Natural killer cell treated with Interleukin-12 subunit alpha and Interleukin-12 subunit beta and Interleukin-15 and Interleukin-18, amount 100 ng/mL, for 72 hours (primary cell): Measurements from ENCODE around the gene STS. TPM values are rescaled to one million over a fixed set of nuclear protein-coding genes. Genes with fewer than 3 reads are reported as not detected.

ENCODE experiments used
- ATAC-seq, 2 donors: fragments of 150-1000 bp; cut with Tn5 transposase in 1 of 2; sonication (Bioruptor Pico), chemical (Tn5 transposase) in 1 of 2; 2 replicates each; pipeline ENCODE4 v1.10.0; 2021
- DNase-seq: peaks from one replicate; pipeline ENCODE4 v3.0.0; 2022; ENCODE audit warnings: low spot score
- H3K27ac Mint-ChIP-seq, 2 donors: 1 replicate in 1 of 2; 2 replicates in 1 of 2; pipeline ENCODE4 v1.8.0; 2022; ENCODE audit warnings: mixed read lengths in 2 of 2, mild to moderate bottlenecking in 1 of 2, moderate library complexity in 1 of 2
- H3K27me3 Mint-ChIP-seq, 2 donors: 1 replicate in 1 of 2; 2 replicates in 1 of 2; pipeline ENCODE4 v1.8.0; 2022; ENCODE audit warnings: mixed read lengths in 2 of 2
- H3K36me3 Mint-ChIP-seq: one replicate; pipeline ENCODE4 v1.8.0; 2022; ENCODE audit warnings: mixed read lengths
- H3K4me1 Mint-ChIP-seq, 2 donors: 1 replicate in 1 of 2; 2 replicates in 1 of 2; pipeline ENCODE4 v1.8.0; 2022; ENCODE audit warnings: low read depth in 2 of 2, mixed read lengths in 2 of 2, mild to moderate bottlenecking in 1 of 2
- H3K4me3 Mint-ChIP-seq: one replicate; pipeline ENCODE4 v1.8.0; 2022; ENCODE audit warnings: mixed read lengths
- H3K9me3 Mint-ChIP-seq: 2 replicates; pipeline ENCODE4 v1.8.0; 2022; ENCODE audit warnings: mixed read lengths
- total RNA-seq, 2 donors: library from RNA; stranded (reverse); gene quantifications; one replicate each; pipeline ENCODE4 v1.2.3, GENCODE V29; 2022

The STS gene
- total RNA-seq, 2 donors from 2014 or later = 2.4 to 3.1 TPM

- ATAC-seq = no peak
Measured at GRCh38 chrX:7146703-7147412, 654 bp upstream of the STS start.

GRCh38 chrX:7147978-7148854 lies 704 bp downstream of the STS start, which contains the start of gene PUDP:
Gene PUDP, minus strand, starts transcription at chrX:7148153. Its CDS starts 40 bp downstream, at chrX:7148113.
- ATAC-seq (peak; percentile 93 to 94), DNase-seq (peak; percentile 95)
- H3K36me3 Mint-ChIP-seq = no peaks in the 10 kb centered on the region
- peaks cover 0 to 20% of the 10 kb centered on the region in 2 donors for H3K4me1 Mint-ChIP-seq
- peaks cover 0 to 2% of the 10 kb centered on the region in 2 donors for H3K27me3 Mint-ChIP-seq
- peak within 1 kb of the TSS; percentile 73 for H3K4me3 Mint-ChIP-seq
- H3K9me3 Mint-ChIP-seq = no peaks in the 10 kb centered on the region
- H3K27ac Mint-ChIP-seq = peak within 1 kb of the TSS; percentile 68 to 89

More at GRCh38 chrX:7146703-7147412, 654 bp upstream of the STS start:
- DNase-seq = no peak
- no peaks in the 10 kb centered on the region for H3K27me3 Mint-ChIP-seq
- no peaks in the 10 kb centered on the region for H3K36me3 Mint-ChIP-seq
- H3K4me3 Mint-ChIP-seq = peak overlapping the region; percentile 58
- no peaks in the 10 kb centered on the region for H3K9me3 Mint-ChIP-seq
- peak overlapping the region in 1 of 2 donors; percentile 89 for H3K27ac Mint-ChIP-seq
- H3K4me1 Mint-ChIP-seq = peaks cover 0 to 22% of the 10 kb centered on the region in 2 donors

GRCh38 chrX:7149411-7149810 lies 1.9 kb downstream of the STS start:
- no peak overlapping the region for H3K4me3 Mint-ChIP-seq

GRCh38 chrX:7153231-7153630 lies 5.7 kb downstream of the STS start:
- DNase-seq (no peak), ATAC-seq (no peak)
- H3K9me3 Mint-ChIP-seq = no peaks in the 10 kb centered on the region
- H3K27me3 Mint-ChIP-seq = peaks cover 0 to 12% of the 10 kb centered on the region in 2 donors
- no peak overlapping the region for H3K4me3 Mint-ChIP-seq
- H3K36me3 Mint-ChIP-seq = no peaks in the 10 kb centered on the region
- H3K4me1 Mint-ChIP-seq = peaks cover 0 to 10% of the 10 kb centered on the region in 2 donors
- peak overlapping the region in 1 of 2 donors; percentile 45 for H3K27ac Mint-ChIP-seq

More at GRCh38 chrX:7149411-7149810, 1.9 kb downstream of the STS start:
- ATAC-seq (no peak), DNase-seq (no peak)
- H3K27me3 Mint-ChIP-seq = peaks cover 0 to 12% of the 10 kb centered on the region in 2 donors
- no peaks in the 10 kb centered on the region for H3K9me3 Mint-ChIP-seq
- H3K27ac Mint-ChIP-seq = no peak overlapping the region
- H3K4me1 Mint-ChIP-seq = peaks cover 0 to 20% of the 10 kb centered on the region in 2 donors
- H3K36me3 Mint-ChIP-seq = no peaks in the 10 kb centered on the region

GRCh38 chrX:7154041-7154597 lies 6.6 kb downstream of the STS start:
- H3K27me3 Mint-ChIP-seq = peaks cover 0 to 12% of the 10 kb centered on the region in 2 donors
- peaks cover 0 to 7% of the 10 kb centered on the region in 2 donors for H3K4me1 Mint-ChIP-seq
- H3K36me3 Mint-ChIP-seq = no peaks in the 10 kb centered on the region
- H3K4me3 Mint-ChIP-seq = no peak overlapping the region
- no peaks in the 10 kb centered on the region for H3K9me3 Mint-ChIP-seq
- DNase-seq (no peak), ATAC-seq (no peak)
- no peak overlapping the region for H3K27ac Mint-ChIP-seq

- Mint-ChIP-seq H3K4me3 (no peak overlapping the region), H3K36me3 (no peaks in the 10 kb centered on the region), H3K27me3 (peaks cover 0 to 12% of the 10 kb centered on the region in 2 donors), H3K9me3 (no peaks in the 10 kb centered on the region), H3K27ac (no peak overlapping the region), H3K4me1 (peaks cover 0 to 7% of the 10 kb centered on the region in 2 donors)
- ATAC-seq (no peak), DNase-seq (no peak)
Measured at GRCh38 chrX:7155163-7155562, 7.7 kb downstream of the STS start.

GRCh38 chrX:7156879-7157278 lies 9.4 kb downstream of the STS start:
- Mint-ChIP-seq H3K4me3 (no peak overlapping the region), H3K27ac (no peak overlapping the region), H3K36me3 (no peaks in the 10 kb centered on the region), H3K27me3 (peaks cover 0 to 12% of the 10 kb centered on the region in 2 donors), H3K4me1 (peaks cover 0 to 7% of the 10 kb centered on the region in 2 donors), H3K9me3 (no peaks in the 10 kb centered on the region)
- no peak for ATAC-seq
- DNase-seq = no peak

GRCh38 chrX:7158468-7158990 lies 11.0 kb downstream of the STS start:
- Mint-ChIP-seq H3K4me1 (peaks cover 0 to 2% of the 10 kb centered on the region in 2 donors), H3K36me3 (no peaks in the 10 kb centered on the region), H3K4me3 (no peak overlapping the region), H3K27ac (no peak overlapping the region), H3K9me3 (no peaks in the 10 kb centered on the region), H3K27me3 (peaks cover 0 to 7% of the 10 kb centered on the region in 2 donors)
- no peak for ATAC-seq
- no peak for DNase-seq

- H3K9me3 Mint-ChIP-seq = no peaks in the 10 kb centered on the region
- H3K27me3 Mint-ChIP-seq = no peaks in the 10 kb centered on the region
- H3K27ac Mint-ChIP-seq = no peak overlapping the region
- no peaks in the 10 kb centered on the region for H3K4me1 Mint-ChIP-seq
- no peaks in the 10 kb centered on the region for H3K36me3 Mint-ChIP-seq
- H3K4me3 Mint-ChIP-seq = no peak overlapping the region
- no peak for ATAC-seq
- no peak for DNase-seq
Measured at GRCh38 chrX:7159149-7159861, 11.8 kb downstream of the STS start.

- no peaks in the 10 kb centered on the region for H3K36me3 Mint-ChIP-seq
- DNase-seq = no peak
- H3K4me3 Mint-ChIP-seq = no peak overlapping the region
- ATAC-seq = no peak
- H3K27me3 Mint-ChIP-seq = no peaks in the 10 kb centered on the region
- no peak overlapping the region for H3K27ac Mint-ChIP-seq
- no peaks in the 10 kb centered on the region for H3K9me3 Mint-ChIP-seq
- H3K4me1 Mint-ChIP-seq = no peaks in the 10 kb centered on the region
Measured at GRCh38 chrX:7163146-7163677, 15.7 kb downstream of the STS start.

GRCh38 chrX:7164174-7164573 lies 16.7 kb downstream of the STS start:
- no peak overlapping the region for H3K4me3 Mint-ChIP-seq
- H3K9me3 Mint-ChIP-seq = no peaks in the 10 kb centered on the region
- ATAC-seq (no peak), DNase-seq (no peak)
- no peaks in the 10 kb centered on the region for H3K36me3 Mint-ChIP-seq
- no peaks in the 10 kb centered on the region for H3K27me3 Mint-ChIP-seq
- H3K4me1 Mint-ChIP-seq = no peaks in the 10 kb centered on the region
- no peak overlapping the region for H3K27ac Mint-ChIP-seq

GRCh38 chrX:7168371-7168770 lies 20.9 kb downstream of the STS start:
- Mint-ChIP-seq H3K9me3 (no peaks in the 10 kb centered on the region), H3K27me3 (peaks cover 0 to 2% of the 10 kb centered on the region in 2 donors), H3K4me3 (no peak overlapping the region), H3K27ac (no peak overlapping the region), H3K36me3 (no peaks in the 10 kb centered on the region), H3K4me1 (no peaks in the 10 kb centered on the region)
- ATAC-seq (no peak), DNase-seq (no peak)

GRCh38 chrX:7169627-7170026 lies 22.1 kb downstream of the STS start:
- DNase-seq = no peak
- H3K27me3 Mint-ChIP-seq = peaks cover 0 to 2% of the 10 kb centered on the region in 2 donors
- peaks cover 0 to 3% of the 10 kb centered on the region in 2 donors for H3K4me1 Mint-ChIP-seq
- H3K4me3 Mint-ChIP-seq = no peak overlapping the region
- no peaks in the 10 kb centered on the region for H3K36me3 Mint-ChIP-seq
- H3K27ac Mint-ChIP-seq = no peak overlapping the region
- no peaks in the 10 kb centered on the region for H3K9me3 Mint-ChIP-seq
- ATAC-seq = no peak
